ENCODE measurements around the gene CENPO.

- no peak for TF ChIP-seq BHLHE40 (IDR thresholded peaks at IDR 0.05; ENCODE audit: borderline replicate concordance)
- TF ChIP-seq FOXK2 (IDR thresholded peaks at IDR 0.05): no peak
- no peak for TF ChIP-seq FOXM1 (IDR thresholded peaks at IDR 0.05; ENCODE audit: borderline replicate concordance)
- no peak for TF ChIP-seq NFRKB (IDR thresholded peaks at IDR 0.05)
- no peak for TF ChIP-seq TARDBP (IDR thresholded peaks at IDR 0.05)
- no peak for TF ChIP-seq SP1 (IDR thresholded peaks at IDR 0.05)
- TF ChIP-seq ELF4 (IDR thresholded peaks at IDR 0.05): no peak
These were observed 77.9 kb downstream of the CENPO start for GRCh38 chr2:24870891-24871705.
